ENCODE data around the gene UGGT2.

DNA sequence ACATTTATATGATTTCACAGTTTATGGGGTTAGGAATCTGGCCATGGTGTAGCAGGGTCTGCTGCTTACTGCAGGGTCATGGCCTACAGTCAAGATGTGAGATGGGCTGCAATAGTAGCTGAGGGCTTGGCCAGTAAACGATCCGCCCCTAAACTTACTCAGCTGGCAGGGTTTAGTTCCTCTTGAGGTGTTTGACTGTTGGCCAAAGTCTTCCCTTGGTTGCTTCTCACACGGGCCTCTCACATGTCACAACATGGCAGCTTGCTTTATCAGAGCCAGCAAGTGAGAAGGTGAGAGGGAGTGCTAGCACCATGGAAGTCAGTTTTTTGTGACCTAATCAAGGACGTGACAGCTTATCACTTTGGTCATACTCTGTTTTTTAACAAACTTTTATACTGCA is 299.1 kb downstream of the UGGT2 start:
- TF ChIP-seq, protein P1, sequence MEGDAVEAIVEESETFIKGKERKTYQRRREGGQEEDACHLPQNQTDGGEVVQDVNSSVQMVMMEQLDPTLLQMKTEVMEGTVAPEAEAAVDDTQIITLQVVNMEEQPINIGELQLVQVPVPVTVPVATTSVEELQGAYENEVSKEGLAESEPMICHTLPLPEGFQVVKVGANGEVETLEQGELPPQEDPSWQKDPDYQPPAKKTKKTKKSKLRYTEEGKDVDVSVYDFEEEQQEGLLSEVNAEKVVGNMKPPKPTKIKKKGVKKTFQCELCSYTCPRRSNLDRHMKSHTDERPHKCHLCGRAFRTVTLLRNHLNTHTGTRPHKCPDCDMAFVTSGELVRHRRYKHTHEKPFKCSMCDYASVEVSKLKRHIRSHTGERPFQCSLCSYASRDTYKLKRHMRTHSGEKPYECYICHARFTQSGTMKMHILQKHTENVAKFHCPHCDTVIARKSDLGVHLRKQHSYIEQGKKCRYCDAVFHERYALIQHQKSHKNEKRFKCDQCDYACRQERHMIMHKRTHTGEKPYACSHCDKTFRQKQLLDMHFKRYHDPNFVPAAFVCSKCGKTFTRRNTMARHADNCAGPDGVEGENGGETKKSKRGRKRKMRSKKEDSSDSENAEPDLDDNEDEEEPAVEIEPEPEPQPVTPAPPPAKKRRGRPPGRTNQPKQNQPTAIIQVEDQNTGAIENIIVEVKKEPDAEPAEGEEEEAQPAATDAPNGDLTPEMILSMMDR (IDR thresholded peaks at IDR 0.05; ENCODE audit: low read depth, low read length, poor library complexity, severe bottlenecking), result no peak
- TF ChIP-seq EZH2phosphoT487 (IDR thresholded peaks at IDR 0.05; ENCODE audit: borderline replicate concordance, low read length), result no peak

Data from DOHH2 (cell line).